RPMI8226 (cell line): ENCODE results near the gene NAA38.
A peak's percentile ranks its signal among the peaks of the same experiment; 100 is the strongest.

Source experiments
- DNase-seq: peaks from one replicate; pipeline ENCODE4 v3.0.0-alpha.2; 2015

The NAA38 gene

GRCh38 chr17:7839190-7839875 lies 18.0 kb downstream of the NAA38 start:
- DNase-seq = no peak

- DNase-seq = peak; percentile 41
These were observed 19.0 kb downstream of the NAA38 start for GRCh38 chr17:7838090-7839075.

GRCh38 chr17:7837408-7838088 lies 19.8 kb downstream of the NAA38 start:
- peak; percentile 55 for DNase-seq

GRCh38 chr17:7836596-7837407 lies 20.6 kb downstream of the NAA38 start:
- DNase-seq = peak; percentile 93

GRCh38 chr17:7835814-7836595 lies 21.4 kb downstream of the NAA38 start:
- DNase-seq = no peak

- peak; percentile 91 for DNase-seq
These were observed 22.2 kb downstream of the NAA38 start for GRCh38 chr17:7834957-7835813.

GRCh38 chr17:7834542-7834956 lies 22.8 kb downstream of the NAA38 start:
- peak; percentile 43 for DNase-seq

GRCh38 chr17:7833795-7834541 lies 23.4 kb downstream of the NAA38 start, which contains the start of gene KDM6B:
Gene KDM6B, plus strand, starts transcription at chr17:7834217. Its CDS starts 11,338 bp downstream, at chr17:7845555.
- DNase-seq = peak; percentile 90

- no peak for DNase-seq
These were observed 24.2 kb downstream of the NAA38 start for GRCh38 chr17:7833011-7833794.

- DNase-seq = no peak
These were observed 24.9 kb downstream of the NAA38 start for GRCh38 chr17:7832431-7832830.

- DNase-seq = no peak
These were observed 26.1 kb downstream of the NAA38 start for GRCh38 chr17:7831233-7831632.

- DNase-seq = no peak
These were observed 26.7 kb downstream of the NAA38 start for GRCh38 chr17:7830616-7831015.

- DNase-seq = no peak
These were observed 32.0 kb downstream of the NAA38 start for GRCh38 chr17:7825206-7825990.

- no peak for DNase-seq
These were observed 33.1 kb downstream of the NAA38 start for GRCh38 chr17:7824021-7824924.

- no peak for DNase-seq
These were observed 33.8 kb downstream of the NAA38 start for GRCh38 chr17:7823581-7824001.

GRCh38 chr17:7822126-7822525 lies 35.2 kb downstream of the NAA38 start:
- no peak for DNase-seq

GRCh38 chr17:7820231-7820630 lies 37.1 kb downstream of the NAA38 start:
- no peak for DNase-seq
